Spleen (tissue), 7 donors: ENCODE measurements around the gene GAS7.

Experiments
- POLR2A ChIP-seq, 3 donors: fragments of 450-650 bp; IDR thresholded peaks; one replicate each; pipeline ENCODE4 v1.5.1; 2017; ENCODE audit warnings: antibody characterized with exemption in 3 of 3, mild to moderate bottlenecking in 1 of 3
- POLR2AphosphoS5 ChIP-seq, 3 donors: sonication (generic); formaldehyde crosslinking; IDR thresholded peaks; one replicate each; pipeline ENCODE4 v1.5.1; 2017; ENCODE audit warnings: antibody characterized with exemption in 3 of 3
- TF ChIP-seq, protein P1 (sequence below), 11 experiments: fragments of 200-600 bp in 7 of 11; fragments of 450-650 bp in 4 of 11; sonication (generic) in 4 of 11; IDR thresholded peaks in 8 of 11; conservative IDR thresholded peaks in 3 of 11; 1 replicate in 7 of 11; 2 replicates in 4 of 11; pipeline versions ENCODE4 v1.4.0 to v1.8.0; 2016 to 2021; ENCODE audit warnings: antibody characterized with exemption in 11 of 11, inconsistent platforms in 4 of 11, mild to moderate bottlenecking in 1 of 11
- donor health status: DM: no; HTN: no; CAD: no; lungs with moderate emphysema.
- donor health status: DM: no; HTN: no; CAD: no.
- donor health status: DM: no; HTN: no; CAD: no.

DNA sequence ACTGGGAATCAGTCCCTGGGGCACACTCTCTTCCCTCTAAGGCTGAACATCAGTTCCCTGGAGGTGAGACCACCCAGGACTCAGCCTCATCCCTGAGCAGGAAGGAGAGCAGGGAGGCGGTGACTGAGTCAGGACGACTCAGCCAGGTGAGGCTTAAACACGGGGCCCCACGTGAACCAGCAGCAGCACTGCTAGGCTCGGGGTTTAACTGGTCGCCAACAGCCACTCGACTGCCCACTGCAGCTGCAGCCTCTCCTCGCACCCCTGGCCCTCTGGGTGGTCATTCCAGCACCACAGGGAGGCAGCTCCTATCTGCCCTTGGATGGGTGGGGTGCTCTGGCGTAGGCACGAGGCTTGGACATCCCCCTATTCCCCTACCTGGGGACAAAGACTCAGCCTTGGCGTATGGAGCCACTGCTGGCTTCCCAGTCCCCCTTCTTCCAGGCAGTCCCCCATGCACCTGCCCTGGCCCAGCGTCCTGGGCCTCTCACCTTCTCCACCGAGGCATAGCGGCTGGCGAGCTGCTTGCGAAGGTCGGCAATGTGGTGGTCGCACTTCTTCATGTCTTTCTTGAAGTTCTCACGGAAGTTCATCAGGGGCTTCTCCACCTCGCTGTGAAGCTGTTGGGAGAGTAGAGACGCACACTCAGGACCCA is 272.1 kb downstream of the GAS7 start:
- TF ChIP-seq, protein P1, sequence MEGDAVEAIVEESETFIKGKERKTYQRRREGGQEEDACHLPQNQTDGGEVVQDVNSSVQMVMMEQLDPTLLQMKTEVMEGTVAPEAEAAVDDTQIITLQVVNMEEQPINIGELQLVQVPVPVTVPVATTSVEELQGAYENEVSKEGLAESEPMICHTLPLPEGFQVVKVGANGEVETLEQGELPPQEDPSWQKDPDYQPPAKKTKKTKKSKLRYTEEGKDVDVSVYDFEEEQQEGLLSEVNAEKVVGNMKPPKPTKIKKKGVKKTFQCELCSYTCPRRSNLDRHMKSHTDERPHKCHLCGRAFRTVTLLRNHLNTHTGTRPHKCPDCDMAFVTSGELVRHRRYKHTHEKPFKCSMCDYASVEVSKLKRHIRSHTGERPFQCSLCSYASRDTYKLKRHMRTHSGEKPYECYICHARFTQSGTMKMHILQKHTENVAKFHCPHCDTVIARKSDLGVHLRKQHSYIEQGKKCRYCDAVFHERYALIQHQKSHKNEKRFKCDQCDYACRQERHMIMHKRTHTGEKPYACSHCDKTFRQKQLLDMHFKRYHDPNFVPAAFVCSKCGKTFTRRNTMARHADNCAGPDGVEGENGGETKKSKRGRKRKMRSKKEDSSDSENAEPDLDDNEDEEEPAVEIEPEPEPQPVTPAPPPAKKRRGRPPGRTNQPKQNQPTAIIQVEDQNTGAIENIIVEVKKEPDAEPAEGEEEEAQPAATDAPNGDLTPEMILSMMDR (IDR thresholded peaks at IDR 0.05 in 8 of 11, conservative IDR thresholded peaks at IDR 0.05 in 3 of 11), result no peak
- TF ChIP-seq POLR2A (IDR thresholded peaks at IDR 0.05) (no peak), POLR2AphosphoS5 (IDR thresholded peaks at IDR 0.05) (peak in 1 of 3 donors; percentile 66)
